Esophagus squamous epithelium (tissue), 4 donors: Measurements from ENCODE around the gene PRUNE2.

Experiments
- POLR2A ChIP-seq, 4 donors: fragments of 450-650 bp; IDR thresholded peaks; one replicate each; pipeline ENCODE4 v1.6.1; 2017; ENCODE audit warnings: antibody characterized with exemption in 4 of 4, mild to moderate bottlenecking in 4 of 4, moderate library complexity in 3 of 4
- TF ChIP-seq, protein P1 (sequence below), 6 experiments: fragments of 450-650 bp in 4 of 6; fragments of 200-600 bp in 2 of 6; sonication (generic) in 2 of 6; IDR thresholded peaks; one replicate each; pipeline ENCODE4 v1.5.1; 2016 to 2019; ENCODE audit warnings: antibody characterized with exemption in 6 of 6, mild to moderate bottlenecking in 4 of 6, moderate library complexity in 4 of 6

DNA sequence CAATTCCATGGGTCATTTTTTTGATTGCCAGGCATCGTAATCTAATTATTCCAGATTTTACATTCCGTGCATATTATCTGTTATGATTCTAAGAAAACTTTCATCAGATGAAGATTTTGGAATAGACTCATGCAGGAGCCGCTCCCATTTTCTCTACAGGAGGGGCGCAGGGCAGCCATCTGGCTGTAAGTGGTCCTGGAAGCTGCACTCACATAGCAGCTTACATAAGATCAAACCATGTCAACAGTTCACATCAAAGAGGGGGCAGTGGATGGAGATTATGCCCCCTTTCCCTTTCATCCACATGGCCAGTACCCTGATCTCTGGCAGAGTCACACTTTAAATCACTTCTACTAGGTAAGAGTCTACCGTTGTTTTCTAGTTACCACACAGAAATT lies 214.9 kb downstream of the PRUNE2 start:
- no peak for TF ChIP-seq POLR2A (IDR thresholded peaks at IDR 0.05)
- TF ChIP-seq, protein P1, sequence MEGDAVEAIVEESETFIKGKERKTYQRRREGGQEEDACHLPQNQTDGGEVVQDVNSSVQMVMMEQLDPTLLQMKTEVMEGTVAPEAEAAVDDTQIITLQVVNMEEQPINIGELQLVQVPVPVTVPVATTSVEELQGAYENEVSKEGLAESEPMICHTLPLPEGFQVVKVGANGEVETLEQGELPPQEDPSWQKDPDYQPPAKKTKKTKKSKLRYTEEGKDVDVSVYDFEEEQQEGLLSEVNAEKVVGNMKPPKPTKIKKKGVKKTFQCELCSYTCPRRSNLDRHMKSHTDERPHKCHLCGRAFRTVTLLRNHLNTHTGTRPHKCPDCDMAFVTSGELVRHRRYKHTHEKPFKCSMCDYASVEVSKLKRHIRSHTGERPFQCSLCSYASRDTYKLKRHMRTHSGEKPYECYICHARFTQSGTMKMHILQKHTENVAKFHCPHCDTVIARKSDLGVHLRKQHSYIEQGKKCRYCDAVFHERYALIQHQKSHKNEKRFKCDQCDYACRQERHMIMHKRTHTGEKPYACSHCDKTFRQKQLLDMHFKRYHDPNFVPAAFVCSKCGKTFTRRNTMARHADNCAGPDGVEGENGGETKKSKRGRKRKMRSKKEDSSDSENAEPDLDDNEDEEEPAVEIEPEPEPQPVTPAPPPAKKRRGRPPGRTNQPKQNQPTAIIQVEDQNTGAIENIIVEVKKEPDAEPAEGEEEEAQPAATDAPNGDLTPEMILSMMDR (IDR thresholded peaks at IDR 0.05), result no peak
